ENCODE results near the gene ADAD1. TPM values are rescaled to one million over a fixed set of nuclear protein-coding genes. Genes with fewer than 3 reads are reported as not detected.

The ADAD1 gene
- total RNA-seq, 1 experiment from 2014 or later, result not detected

- Mint-ChIP-seq H3K27ac (no peak overlapping the region), H3K9me3 (no peaks in the 10 kb centered on the region), H3K4me1 (peaks cover 3 to 5% of the 10 kb centered on the region in 2 experiments; a peak in 3 of 4 replicates), H3K27me3 (ENCODE audit: low read depth) (no peaks in the 10 kb centered on the region), H3K4me3 (no peak overlapping the region), H3K36me3 (ENCODE audit: insufficient read depth in 1 of 3, low read depth in 3 of 3) (peaks cover 0 to 25% (median 23%) of the 10 kb centered on the region in 3 experiments; a peak in 6 of 7 replicates)
- H3K56ac ChIP-seq (ENCODE audit: insufficient read length, low read depth, low read length), result no peak overlapping the region
- no peak overlapping the region for H4K8ac ChIP-seq (replicated peaks; ENCODE audit: insufficient read length, low read depth, low read length)
- H3K9me3 ChIP-seq (ENCODE audit: control insufficient read depth, low read depth, low read length), result no peaks in the 10 kb centered on the region
- DNase-seq, result no peak
- H2BK5ac ChIP-seq (ENCODE audit: insufficient read length, low read length), result no peak overlapping the region
- H2BK120ac ChIP-seq (ENCODE audit: low read depth, low read length, poor library complexity, severe bottlenecking), result no peak overlapping the region
- H3K79me2 ChIP-seq (ENCODE audit: insufficient read depth, low read length), result no peaks in the 10 kb centered on the region
- H4K5ac ChIP-seq (ENCODE audit: insufficient read length, low read depth, low read length), result no peak overlapping the region
- H2BK15ac ChIP-seq (ENCODE audit: low read depth, low read length), result no peak overlapping the region
- no peaks in the 10 kb centered on the region for H3K27me3 ChIP-seq (ENCODE audit: insufficient read depth, low read length)
- no peak overlapping the region for H3K9ac ChIP-seq (ENCODE audit: extremely low read depth, insufficient read length, low read length)
- H2BK20ac ChIP-seq (ENCODE audit: low read depth, low read length, poor library complexity, severe bottlenecking), result no peak overlapping the region
- H3T11ph ChIP-seq (ENCODE audit: low read length), result no peak overlapping the region
- H2BK12ac ChIP-seq (ENCODE audit: insufficient read length, low read depth, low read length), result no peak overlapping the region
- no peaks in the 10 kb centered on the region for H3K23me2 ChIP-seq (ENCODE audit: insufficient read length, low read depth, low read length, poor library complexity, severe bottlenecking)
- no CpG with 5 or more reads among the region's 1 CpG for WGBS (ENCODE audit: extremely low coverage, insufficient read length, low lambda C conversion rate)
- no peaks in the 10 kb centered on the region for H4K20me1 ChIP-seq (ENCODE audit: control insufficient read depth, insufficient read depth, insufficient read length)
- H3K14ac ChIP-seq (ENCODE audit: insufficient read depth, low read length), result no peak overlapping the region
- H3K4me1 ChIP-seq (ENCODE audit: insufficient read depth, low read length), result no peaks in the 10 kb centered on the region
- H3K4ac ChIP-seq (ENCODE audit: low read depth, low read length), result no peak overlapping the region
- no peak overlapping the region for H3K27ac ChIP-seq (ENCODE audit: insufficient read length, low read depth, low read length)
- TF ChIP-seq CTCF (conservative IDR thresholded peaks at IDR 0.05), result no peak
- H4K91ac ChIP-seq (ENCODE audit: insufficient read length, low read depth, low read length), result no peak overlapping the region
- H2AFZ ChIP-seq (ENCODE audit: low read length), result no peak overlapping the region
- no peak overlapping the region for H3K18ac ChIP-seq (ENCODE audit: insufficient read length, low read depth, low read length)
- no peaks in the 10 kb centered on the region for H3K79me1 ChIP-seq (ENCODE audit: insufficient read depth, low read depth, low read length, poor library complexity, severe bottlenecking)
- no peak overlapping the region for H2AK5ac ChIP-seq (ENCODE audit: insufficient read length, low read length)
- H3K4me2 ChIP-seq (ENCODE audit: insufficient read depth, insufficient read length, low read length), result no peak overlapping the region
- no peak overlapping the region for H3K23ac ChIP-seq (ENCODE audit: insufficient read length, low read depth, low read length)
Observed at GRCh38 chr4:122346036-122346435, 32.8 kb upstream of the ADAD1 start.
